Liver (tissue), 9 donors: ENCODE results near the gene GPR137C. TPM values are rescaled to one million over a fixed set of nuclear protein-coding genes. Genes with fewer than 3 reads are reported as not detected.

Source experiments
- DNase-seq: peaks from one replicate; pipeline ENCODE4 v3.0.0-alpha.2; 2017; ENCODE audit warnings: low spot score
- H3K27ac ChIP-seq, 2 donors: one replicate each; pipeline ENCODE4 v1.7.0; 2013; ENCODE audit warnings: inconsistent platforms in 2 of 2, low read length in 2 of 2, control low read depth in 1 of 2, low read depth in 1 of 2, mild to moderate bottlenecking in 1 of 2
- H3K27me3 ChIP-seq, 4 donors: one replicate each; pipeline versions ENCODE4 v1.6.1 to v1.7.0; 2013; ENCODE audit warnings: low read length in 3 of 4, inconsistent platforms in 1 of 4, mild to moderate bottlenecking in 1 of 4, moderate library complexity in 1 of 4; ENCODE audit not compliant: control insufficient read depth in 4 of 4, insufficient read depth in 4 of 4
- H3K36me3 ChIP-seq, 4 donors: one replicate each; pipeline versions ENCODE4 v1.6.1 to v1.7.0; 2013; ENCODE audit warnings: low read length in 3 of 4, mild to moderate bottlenecking in 3 of 4, low read depth in 1 of 4, moderate library complexity in 1 of 4; ENCODE audit not compliant: control insufficient read depth in 4 of 4, insufficient read depth in 3 of 4
- H3K4me1 ChIP-seq, 4 donors: one replicate each; pipeline versions ENCODE4 v1.6.1 to v1.7.0; 2013; ENCODE audit warnings: low read length in 3 of 4, mild to moderate bottlenecking in 3 of 4, moderate library complexity in 1 of 4; ENCODE audit not compliant: control insufficient read depth in 4 of 4, insufficient read depth in 4 of 4
- H3K4me3 ChIP-seq, 3 donors: one replicate each; pipeline versions ENCODE4 v1.6.1 to v1.7.0; 2013; ENCODE audit warnings: low read length in 3 of 3, control low read depth in 1 of 3, low read depth in 1 of 3, mild to moderate bottlenecking in 1 of 3
- H3K9ac ChIP-seq, 2 donors: one replicate each; pipeline ENCODE4 v1.7.0; 2013; ENCODE audit warnings: low read length in 2 of 2, mild to moderate bottlenecking in 2 of 2, moderate library complexity in 2 of 2, control low read depth in 1 of 2, low read depth in 1 of 2
- H3K9me3 ChIP-seq, 4 donors: one replicate each; pipeline versions ENCODE4 v1.6.1 to v1.7.0; 2013; ENCODE audit warnings: low read length in 3 of 4; ENCODE audit not compliant: control insufficient read depth in 4 of 4
- ATF3 ChIP-seq: IDR thresholded peaks from 2 replicates; pipeline ENCODE4 v1.6.1; 2016; ENCODE audit warnings: antibody characterized with exemption
- CTCF ChIP-seq: fragments of 150-350 bp; IDR thresholded peaks from 2 replicates; pipeline ENCODE4 v1.5.1; 2017; ENCODE audit warnings: improper control_type of control experiment, low read depth, low read length; ENCODE audit not compliant: missing input control
- FOXA1 ChIP-seq: IDR thresholded peaks from 2 replicates; pipeline ENCODE4 v1.6.1; 2016; ENCODE audit warnings: antibody characterized with exemption
- FOXA2 ChIP-seq: IDR thresholded peaks from 2 replicates; pipeline ENCODE4 v1.6.1; 2016; ENCODE audit warnings: antibody characterized with exemption
- GABPA ChIP-seq, 2 donors: IDR thresholded peaks in 1 of 2; conservative IDR thresholded peaks in 1 of 2; 2 replicates each; pipeline ENCODE4 v1.6.1; 2016; ENCODE audit warnings: antibody characterized with exemption in 2 of 2, mild to moderate bottlenecking in 1 of 2, moderate library complexity in 1 of 2
- HNF4G ChIP-seq: IDR thresholded peaks from 2 replicates; pipeline ENCODE4 v1.6.1; 2016; ENCODE audit warnings: antibody characterized with exemption
- JUND ChIP-seq, 2 donors: IDR thresholded peaks; 2 replicates each; pipeline ENCODE4 v1.6.1; 2016; ENCODE audit warnings: antibody characterized with exemption in 2 of 2
- MAX ChIP-seq: IDR thresholded peaks from 2 replicates; pipeline ENCODE4 v1.6.1; 2016; ENCODE audit warnings: antibody characterized with exemption
- REST ChIP-seq: IDR thresholded peaks from 2 replicates; pipeline ENCODE4 v1.6.1; 2016; ENCODE audit warnings: antibody characterized with exemption, mild to moderate bottlenecking
- RXRA ChIP-seq, 2 donors: IDR thresholded peaks; 2 replicates each; pipeline ENCODE4 v1.6.1; 2017 to 2018; ENCODE audit warnings: antibody characterized with exemption in 2 of 2, mild to moderate bottlenecking in 1 of 2
- TAF1 ChIP-seq: conservative IDR thresholded peaks from 2 replicates; pipeline ENCODE4 v1.6.1; 2016; ENCODE audit warnings: antibody characterized with exemption, mild to moderate bottlenecking
- YY1 ChIP-seq: IDR thresholded peaks from 2 replicates; pipeline ENCODE4 v1.6.1; 2016; ENCODE audit warnings: antibody characterized with exemption, mild to moderate bottlenecking
- ZBTB33 ChIP-seq: IDR thresholded peaks from 2 replicates; pipeline ENCODE4 v1.6.1; 2016; ENCODE audit warnings: antibody characterized with exemption
- WGBS: extraction: QIAGEN DNeasy Blood & Tissue Kit; methylation state at CpG from one replicate; pipeline ENCODE4 v1.1.7; 2013; 5-methylcytosine and 5-hydroxymethylcytosine counted together
- polyA plus RNA-seq, 2 donors: library from polyadenylated mRNA; stranded (reverse) in 1 of 2; unstranded in 1 of 2; fragments of 200-250 nt in 1 of 2; fragments of >200 nt in 1 of 2; fragmentation: Nextera tagmentation in 1 of 2; extraction: Ambion mirVana in 1 of 2; gene quantifications; one replicate each; pipeline versions ENCODE4 v1.2.1 to v1.2.3, GENCODE V29; 2013 to 2015
- total RNA-seq, 2 donors: library from RNA; depleted of rRNA; stranded (reverse); fragments of >200 nt; gene quantifications; one replicate each; pipeline ENCODE4 v1.2.3, GENCODE V29; 2014
- donor health status: healthy.
- donor health status: healthy.
- donor health status: healthy.
- donor health status: healthy.
- donor health status: healthy.

GPR137C gene
- total and polyA plus RNA-seq, 4 donors = 0.14 to 1.3 (median 0.33) TPM

GRCh38 chr14:52618602-52619001 is 66.0 kb downstream of the GPR137C start:
- Histone ChIP-seq H3K27ac (no peak overlapping the region), H3K36me3 (no peaks in the 10 kb centered on the region), H3K4me3 (no peak overlapping the region), H3K4me1 (no peaks in the 10 kb centered on the region), H3K9me3 (no peaks in the 10 kb centered on the region), H3K9ac (no peak overlapping the region), H3K27me3 (no peaks in the 10 kb centered on the region)
- WGBS = 97% methylated on average over 3 of the region's 3 CpGs
- DNase-seq = no peak
- TF ChIP-seq HNF4G (no peak), CTCF (no peak), REST (no peak)

GRCh38 chr14:52619687-52620086 is 67.1 kb downstream of the GPR137C start:
- no peaks in the 10 kb centered on the region for H3K27me3 ChIP-seq
- no peaks in the 10 kb centered on the region for H3K4me1 ChIP-seq
- no peaks in the 10 kb centered on the region for H3K9me3 ChIP-seq
- no peak for DNase-seq
- no peak overlapping the region for H3K27ac ChIP-seq
- TF ChIP-seq ATF3 = no peak
- no peak for TF ChIP-seq TAF1
- no peak for TF ChIP-seq CTCF
- WGBS = 95% methylated on average over 1 of the region's 1 CpG
- no peak overlapping the region for H3K4me3 ChIP-seq
- no peaks in the 10 kb centered on the region for H3K36me3 ChIP-seq
- no peak overlapping the region for H3K9ac ChIP-seq

- H3K27ac ChIP-seq = no peak overlapping the region
- no peaks in the 10 kb centered on the region for H3K27me3 ChIP-seq
- H3K9ac ChIP-seq = no peak overlapping the region
- DNase-seq = no peak
- H3K4me3 ChIP-seq = no peak overlapping the region
- peaks cover 0 to 24% (median 11%) of the 10 kb centered on the region in 4 donors for H3K36me3 ChIP-seq
- no peaks in the 10 kb centered on the region for H3K9me3 ChIP-seq
- H3K4me1 ChIP-seq = no peaks in the 10 kb centered on the region
- WGBS = 96% methylated on average over 4 of the region's 4 CpGs
- TF ChIP-seq REST (no peak), ZBTB33 (no peak), FOXA2 (no peak), YY1 (no peak), RXRA (IDR thresholded peaks at IDR 0.05) (no peak), TAF1 (no peak), JUND (IDR thresholded peaks at IDR 0.05) (no peak), FOXA1 (no peak), GABPA (IDR thresholded peaks at IDR 0.05 in 1 of 2, conservative IDR thresholded peaks at IDR 0.05 in 1 of 2) (no peak), ATF3 (no peak), HNF4G (no peak), MAX (no peak)
Measured at GRCh38 chr14:52640137-52640536, 87.5 kb downstream of the GPR137C start.
